DND-41 (cell line): ENCODE measurements around the gene PEX5.

Source experiments
- CTCF ChIP-seq: IDR thresholded peaks from 2 replicates; pipeline ENCODE4 v1.5.1; 2012; ENCODE audit warnings: borderline replicate concordance, low read length, moderate library complexity, mild to moderate bottlenecking; ENCODE audit not compliant: poor library complexity, severe bottlenecking; ENCODE audit errors: extremely low read depth
- EZH2 ChIP-seq: IDR thresholded peaks from 3 replicates; pipeline ENCODE4 v1.6.1; 2012; ENCODE audit warnings: borderline replicate concordance, low read depth, mild to moderate bottlenecking, moderate library complexity, low read length, inconsistent platforms; ENCODE audit not compliant: severe bottlenecking

- TF ChIP-seq CTCF (no peak), EZH2 (no peak)
These were observed 28.2 kb upstream of the PEX5 start for GRCh38 chr12:7161327-7161726.
